ENCODE measurements around the gene EIF5A2.
"Not testable (repeated sequence)": the region's sequence is repeated elsewhere in the genome, so short reads cannot be mapped to it uniquely, and the experiment has no call there.

The EIF5A2 gene

DNA sequence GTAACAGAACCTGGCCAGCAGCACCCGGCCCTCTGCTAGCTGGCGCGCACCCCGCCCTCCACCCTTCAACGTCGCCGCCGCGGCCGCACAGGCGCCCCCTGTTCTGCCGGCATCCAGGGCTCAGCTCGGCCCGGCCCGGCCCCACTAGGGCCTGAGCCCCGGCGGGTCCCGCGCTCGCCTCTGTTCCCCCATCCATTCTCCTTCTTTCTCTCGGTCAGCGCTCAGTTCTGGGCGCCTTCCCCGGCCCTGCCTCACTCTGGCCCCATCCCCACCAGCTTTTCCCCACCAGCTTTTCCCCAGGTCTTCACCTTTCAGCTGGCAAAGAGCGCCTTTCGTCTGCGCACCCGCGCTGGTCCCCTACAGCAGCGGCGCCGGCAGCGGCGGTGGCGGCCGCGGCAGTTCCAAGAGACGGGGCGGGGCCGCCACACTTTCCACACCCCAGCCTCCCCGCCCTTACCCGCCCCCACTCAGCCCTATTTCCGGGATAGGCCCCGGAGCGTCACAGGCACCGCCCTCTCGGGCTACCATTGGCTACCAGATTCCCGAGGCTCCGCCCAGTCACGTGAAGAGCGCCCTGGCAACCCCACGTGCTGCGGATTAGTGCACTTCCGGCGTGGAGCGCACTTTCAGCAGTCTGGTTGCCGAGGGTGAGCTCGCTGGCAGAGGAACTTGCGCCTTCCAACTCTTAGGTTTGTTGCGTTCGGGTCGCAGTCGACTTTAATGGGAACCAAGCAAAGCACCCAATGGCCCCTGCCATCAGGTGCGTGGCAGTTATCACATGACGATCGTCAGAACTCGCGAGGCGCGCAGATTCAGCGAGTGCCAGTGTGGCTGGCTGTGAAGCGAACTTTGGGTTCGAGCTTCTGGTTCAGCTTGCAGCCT lies at the start of gene EIF5A2:
TSS of gene EIF5A2 (minus strand) at position 403 of the 882 bp plus-strand sequence. CDS start 831 bp downstream, outside the sequence.
- DNase-seq, result peak; percentile 99

DNA sequence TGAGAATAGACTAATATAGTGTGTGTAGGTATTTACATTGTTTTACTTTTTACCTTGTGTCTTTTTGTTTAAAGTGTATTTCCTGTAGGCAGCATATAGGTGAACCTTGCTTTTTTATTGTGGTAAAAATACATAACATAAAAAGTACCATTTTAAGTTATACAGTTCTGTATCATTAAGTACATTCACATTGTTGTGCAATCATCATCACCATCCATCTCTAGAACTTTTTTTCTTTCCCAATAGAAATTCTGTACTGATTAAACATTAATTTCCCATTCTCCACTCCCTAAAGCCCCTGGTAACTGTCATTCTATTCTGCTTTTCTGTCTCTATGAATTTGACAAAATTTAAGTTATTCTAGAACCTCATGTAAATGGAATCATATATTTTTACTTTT lies 48.2 kb upstream of the EIF5A2 start:
- DNase-seq, result no peak

DNA sequence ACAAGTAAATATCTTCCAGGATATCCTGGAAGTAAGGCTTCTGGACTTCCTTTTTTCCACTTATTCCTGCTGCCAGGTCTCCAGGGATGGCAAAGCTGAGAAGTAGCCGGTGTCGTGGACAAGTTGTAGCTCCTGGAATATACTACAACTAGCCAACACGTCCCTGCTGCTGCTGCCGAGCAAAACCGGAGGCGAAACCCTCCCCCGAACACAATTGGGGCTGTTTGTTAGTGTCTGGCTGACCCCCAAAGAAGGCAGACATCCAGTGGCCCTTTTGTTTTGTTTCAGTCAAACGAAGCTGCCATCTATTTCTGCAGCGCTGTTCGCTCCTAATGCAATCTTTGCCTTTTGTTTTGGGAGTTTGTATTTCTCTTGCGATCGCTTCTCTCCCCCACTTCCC lies 45.3 kb upstream of the EIF5A2 start:
- no peak for DNase-seq

DNA sequence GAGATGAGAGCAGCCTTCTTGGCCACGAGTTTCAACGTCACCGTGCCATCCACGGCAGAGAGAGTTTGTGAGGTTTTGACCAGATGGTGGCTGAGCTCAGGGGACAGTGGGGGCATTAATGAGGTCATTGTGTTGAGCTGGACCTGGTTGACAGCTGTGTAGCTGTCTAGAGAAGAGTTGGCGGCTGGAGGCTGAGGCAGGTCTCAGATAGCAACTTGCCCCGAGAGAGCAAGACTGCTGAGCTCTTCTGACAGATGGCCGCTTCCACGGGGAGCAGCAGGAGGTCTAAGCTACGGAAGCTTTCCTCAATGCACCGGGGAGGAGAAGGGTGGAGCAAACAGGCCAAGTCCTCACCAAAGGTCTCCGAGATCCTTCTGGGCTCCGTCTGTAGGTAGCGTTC lies 44.8 kb upstream of the EIF5A2 start:
- DNase-seq, result no peak

- no peak for DNase-seq
Measured at GRCh38 chr3:170949211-170949610, 40.8 kb upstream of the EIF5A2 start.

- no peak for DNase-seq
Measured at GRCh38 chr3:170947018-170947769, 38.8 kb upstream of the EIF5A2 start.

DNA sequence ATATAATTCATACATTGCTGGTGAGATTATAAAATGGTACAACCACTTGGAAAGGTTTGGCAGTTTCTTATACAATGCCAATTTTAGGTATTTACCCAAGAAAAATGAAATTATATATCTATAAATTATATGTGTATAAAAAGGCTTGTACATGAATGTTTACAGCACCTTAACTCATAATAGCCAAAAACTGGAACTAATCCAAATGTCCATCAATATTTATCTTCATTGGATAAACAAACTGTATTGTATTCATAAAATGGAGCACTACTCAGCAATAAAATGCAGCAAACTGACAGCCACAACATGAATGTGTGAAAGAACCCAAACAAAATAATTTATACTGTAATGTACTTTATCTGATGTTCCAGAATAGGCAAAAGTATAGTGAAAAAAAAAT lies 33.6 kb upstream of the EIF5A2 start:
- no peak for DNase-seq

GRCh38 chr3:170941551-170941950 lies 33.1 kb upstream of the EIF5A2 start:
- no peak for DNase-seq

DNA sequence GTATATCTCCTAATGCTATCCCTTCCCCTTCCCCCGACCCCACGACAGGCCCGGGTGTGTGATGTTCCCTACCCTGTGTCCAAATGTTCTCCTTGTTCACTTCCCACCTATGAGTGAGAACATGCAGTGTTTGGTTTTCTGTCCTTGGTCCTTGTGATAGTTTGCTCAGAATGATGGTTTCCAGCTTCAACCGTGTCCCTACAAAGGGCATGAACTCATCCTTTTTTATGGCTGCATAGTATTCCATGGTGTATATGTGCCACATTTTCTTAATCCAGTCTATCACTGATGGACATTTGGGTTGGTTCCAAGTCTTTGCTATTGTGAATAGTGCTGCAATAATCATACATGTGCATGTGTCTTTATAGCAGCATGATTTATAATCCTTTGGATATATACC lies 24.6 kb upstream of the EIF5A2 start:
- not testable (repeated sequence) for DNase-seq

DNA sequence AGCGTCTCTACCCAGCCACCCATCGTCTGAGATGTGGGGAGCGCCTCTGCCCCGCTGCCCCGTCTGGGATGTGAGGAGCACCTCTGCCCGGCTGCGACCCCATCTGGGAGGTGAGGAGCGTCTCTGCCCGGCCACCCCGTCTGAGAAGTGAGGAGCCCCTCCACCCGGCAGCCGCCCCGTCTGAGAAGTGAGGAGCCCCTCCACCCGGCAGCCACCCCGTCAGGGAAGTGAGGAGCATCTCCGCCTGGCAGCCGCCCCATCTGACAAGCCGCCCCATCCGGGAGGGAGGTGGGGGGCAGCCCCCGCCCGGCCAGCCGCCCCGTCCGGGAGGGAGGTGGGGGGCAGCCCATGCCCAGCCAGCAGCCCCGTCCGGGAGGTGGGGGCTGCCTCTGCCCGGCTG lies 15.1 kb upstream of the EIF5A2 start:
- DNase-seq, result not testable (repeated sequence)

GRCh38 chr3:170918715-170919114 lies 10.3 kb upstream of the EIF5A2 start:
- no peak for DNase-seq

GRCh38 chr3:170914690-170915089 lies 6.3 kb upstream of the EIF5A2 start:
- no peak for DNase-seq

GRCh38 chr3:170914212-170914611 lies 5.8 kb upstream of the EIF5A2 start:
- no peak for DNase-seq

DNA sequence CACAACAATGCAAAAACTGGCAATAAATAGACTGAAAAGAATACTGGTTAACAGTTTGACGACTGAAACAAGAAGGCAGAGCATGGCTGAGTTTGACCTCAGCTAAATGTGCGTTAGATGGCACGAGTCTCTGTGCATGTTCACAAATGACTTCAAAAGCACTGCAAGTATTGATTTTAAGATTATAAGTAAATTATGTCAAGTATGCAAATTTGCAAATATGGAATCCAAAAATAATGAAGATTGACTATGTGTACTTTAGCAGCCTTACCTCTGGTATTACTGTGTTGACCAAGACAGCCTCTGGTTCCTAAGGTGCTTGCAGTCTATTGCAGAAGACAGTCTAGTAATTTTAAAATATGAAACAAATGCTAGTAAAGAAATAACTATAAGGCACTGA lies 2.6 kb upstream of the EIF5A2 start:
- no peak for DNase-seq

DNA sequence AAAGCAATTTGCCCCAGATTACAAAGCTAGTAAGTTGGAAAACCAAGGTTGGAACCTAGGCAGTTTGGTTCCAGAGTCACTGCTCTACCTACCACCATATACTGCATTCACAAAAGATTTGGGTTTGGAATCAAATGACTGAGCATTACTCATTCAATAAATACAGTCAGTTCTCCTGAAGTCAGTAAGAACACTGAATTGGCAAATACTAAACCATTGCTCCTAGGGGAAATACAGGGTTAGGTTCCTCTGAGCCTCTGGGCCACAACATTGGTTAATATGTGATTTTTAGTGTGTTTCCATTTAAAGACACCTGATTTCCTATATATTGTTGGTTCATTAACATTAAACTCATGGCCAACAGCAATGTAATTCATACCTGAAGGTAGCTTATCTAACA lies 2.1 kb upstream of the EIF5A2 start:
- DNase-seq, result no peak

- DNase-seq, result no peak
Measured at GRCh38 chr3:170909129-170909903, 879 bp upstream of the EIF5A2 start.

DNA sequence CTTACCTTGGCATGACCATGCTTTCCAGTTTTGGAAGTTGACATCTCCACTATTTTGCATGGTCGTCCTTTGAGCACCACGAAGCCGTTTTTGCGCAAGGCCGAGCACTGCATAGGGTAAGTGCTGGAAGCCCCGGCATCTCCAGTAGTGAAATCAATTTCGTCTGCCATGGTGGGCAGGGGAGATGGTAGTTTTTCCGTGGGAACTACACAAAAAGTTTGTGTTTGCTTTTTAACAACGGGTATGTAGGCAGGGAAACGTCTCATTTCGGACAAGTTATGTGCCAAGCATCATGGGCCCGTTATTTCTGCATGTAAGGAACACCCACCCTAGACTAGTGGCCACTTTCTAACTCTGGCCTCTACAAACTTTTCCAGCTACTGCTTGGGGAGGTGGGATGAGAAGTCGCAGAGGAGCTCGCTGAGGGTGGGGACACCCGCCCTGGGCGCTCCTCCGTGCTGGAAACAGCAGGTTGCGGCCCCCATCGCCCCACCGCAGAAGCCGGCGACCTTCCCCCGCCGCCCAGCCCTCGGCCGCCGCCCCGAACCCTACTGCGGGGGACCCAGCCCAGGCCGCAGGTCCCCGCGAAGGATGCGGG lies 701 bp downstream of the EIF5A2 start:
- no peak for DNase-seq

- no peak for DNase-seq
Measured at GRCh38 chr3:170905862-170906261, 2.6 kb downstream of the EIF5A2 start.

DNA sequence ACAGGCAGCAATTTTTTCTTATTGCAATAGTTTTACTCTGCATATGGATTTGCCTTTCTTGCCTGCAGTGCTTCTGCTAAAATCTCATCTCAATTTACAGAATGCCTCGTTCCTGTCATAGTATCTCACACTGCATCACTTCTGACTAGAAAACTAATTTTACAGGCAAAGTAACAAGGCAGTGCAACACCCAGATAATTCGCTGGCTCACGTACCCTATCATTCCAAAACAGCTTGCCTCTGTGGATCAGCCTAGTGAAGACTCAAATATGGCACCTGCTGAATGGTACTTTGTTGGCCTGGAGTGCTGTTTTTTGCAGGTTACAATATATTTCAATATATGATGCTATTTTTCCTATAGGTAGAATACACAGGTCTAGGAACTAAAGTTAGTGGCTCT lies 5.3 kb downstream of the EIF5A2 start:
- DNase-seq, result no peak

- DNase-seq, result no peak
Measured at GRCh38 chr3:170899455-170899854, 9.0 kb downstream of the EIF5A2 start.

DNA sequence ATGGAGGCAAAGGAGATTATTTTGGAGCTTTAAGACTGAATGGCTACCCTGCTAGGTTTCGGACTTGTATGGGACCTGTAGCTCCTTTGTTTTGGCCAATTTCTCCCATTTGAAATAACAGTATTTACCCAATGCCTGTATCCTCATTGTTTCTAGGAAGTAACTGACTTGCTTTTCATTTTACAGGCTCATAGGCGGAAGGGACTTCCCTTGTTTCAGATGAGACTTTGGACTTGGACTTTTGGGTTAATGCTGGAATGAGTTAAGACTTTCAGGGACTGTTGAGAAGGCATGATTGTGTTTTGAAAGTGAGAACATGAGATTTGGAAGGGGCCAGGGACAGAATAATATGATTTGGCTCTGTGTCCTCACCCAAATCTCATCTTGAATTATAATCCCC lies 10.5 kb downstream of the EIF5A2 start:
- DNase-seq, result no peak

DNA sequence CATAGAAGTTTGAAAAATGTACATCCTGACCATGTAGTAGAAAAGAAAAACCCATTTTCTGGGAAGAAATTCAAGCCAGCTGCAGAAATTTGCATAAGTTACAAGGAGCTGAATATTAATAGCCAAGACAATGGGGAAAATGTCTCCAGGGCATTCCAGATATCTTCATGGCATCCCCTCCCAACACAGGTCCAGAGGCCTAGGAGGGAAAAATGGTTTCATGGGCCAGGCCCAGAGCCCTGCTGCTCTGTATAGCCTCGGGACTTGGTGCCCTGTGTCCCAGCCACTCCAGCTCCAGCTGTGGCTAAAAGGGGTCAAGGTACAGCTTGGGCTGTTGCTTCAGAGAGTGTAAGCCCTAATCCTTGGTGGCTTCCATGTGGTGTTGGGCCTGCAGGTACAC lies 11.2 kb downstream of the EIF5A2 start:
- not testable (repeated sequence) for DNase-seq

GRCh38 chr3:170896781-170897180 lies 11.7 kb downstream of the EIF5A2 start:
- no peak for DNase-seq
